GM10847 (cell line): Measurements from ENCODE around the gene SLC26A11.

ENCODE experiments used
- POLR2A ChIP-seq: IDR thresholded peaks from 2 replicates; pipeline ENCODE4 v1.6.1; 2011; ENCODE audit not compliant: insufficient read length; ENCODE audit errors: extremely low read depth

SLC26A11 gene

DNA sequence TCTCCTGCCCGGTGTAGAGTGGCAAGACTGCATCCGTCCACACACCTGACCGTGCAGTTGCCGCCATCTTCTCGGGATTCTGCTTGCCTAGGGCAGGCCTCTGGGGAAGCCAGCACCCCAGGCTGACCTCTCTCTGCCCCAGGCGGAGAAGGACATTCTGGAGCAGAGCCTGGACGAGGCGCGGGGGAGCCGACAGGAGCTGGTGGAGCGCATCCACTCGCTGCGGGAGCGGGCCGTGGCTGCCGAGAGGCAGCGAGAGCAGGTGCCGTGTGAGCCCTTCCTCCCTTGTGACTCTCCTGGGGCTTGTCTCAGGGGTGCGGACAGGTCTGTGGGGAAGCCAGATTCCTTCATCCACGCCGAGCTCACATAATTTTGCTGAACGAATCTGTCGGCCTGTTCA lies 30.6 kb upstream of the SLC26A11 start:
- TF ChIP-seq POLR2A = no peak

DNA sequence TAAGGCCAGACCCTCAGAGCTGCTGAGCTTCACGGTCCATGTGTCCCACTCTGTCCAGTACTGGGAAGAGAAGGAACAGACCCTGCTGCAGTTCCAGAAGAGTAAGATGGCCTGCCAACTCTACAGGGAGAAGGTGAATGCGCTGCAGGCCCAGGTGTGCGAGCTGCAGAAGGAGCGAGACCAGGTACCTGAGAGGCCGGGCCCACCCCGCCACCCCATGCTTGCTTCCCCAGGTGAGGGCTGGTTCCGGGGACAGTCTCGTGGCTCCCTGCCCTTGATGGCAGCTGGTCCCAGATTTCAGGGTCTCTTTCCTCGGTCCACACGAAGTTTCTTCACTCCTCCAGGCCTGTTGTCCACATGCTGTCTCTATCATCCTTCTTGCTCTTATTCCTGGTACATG lies 29.5 kb upstream of the SLC26A11 start:
- no peak for TF ChIP-seq POLR2A

DNA sequence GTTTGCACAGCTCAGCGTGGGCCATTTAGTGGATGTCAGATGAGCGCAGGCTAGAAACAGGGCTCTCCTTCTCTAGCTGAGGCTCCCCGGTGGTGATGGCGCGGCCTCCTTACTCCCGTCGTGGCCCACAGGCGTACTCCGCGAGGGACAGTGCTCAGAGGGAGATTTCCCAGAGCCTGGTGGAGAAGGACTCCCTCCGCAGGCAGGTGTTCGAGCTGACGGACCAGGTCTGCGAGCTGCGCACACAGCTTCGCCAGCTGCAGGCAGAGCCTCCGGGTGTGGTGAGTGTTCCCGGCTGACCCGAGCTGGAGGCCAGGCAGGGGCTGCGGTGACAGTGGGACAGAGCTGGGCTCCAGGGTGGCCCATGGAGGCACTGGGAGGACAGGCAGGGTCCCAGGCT lies 29.0 kb upstream of the SLC26A11 start:
- no peak for TF ChIP-seq POLR2A

DNA sequence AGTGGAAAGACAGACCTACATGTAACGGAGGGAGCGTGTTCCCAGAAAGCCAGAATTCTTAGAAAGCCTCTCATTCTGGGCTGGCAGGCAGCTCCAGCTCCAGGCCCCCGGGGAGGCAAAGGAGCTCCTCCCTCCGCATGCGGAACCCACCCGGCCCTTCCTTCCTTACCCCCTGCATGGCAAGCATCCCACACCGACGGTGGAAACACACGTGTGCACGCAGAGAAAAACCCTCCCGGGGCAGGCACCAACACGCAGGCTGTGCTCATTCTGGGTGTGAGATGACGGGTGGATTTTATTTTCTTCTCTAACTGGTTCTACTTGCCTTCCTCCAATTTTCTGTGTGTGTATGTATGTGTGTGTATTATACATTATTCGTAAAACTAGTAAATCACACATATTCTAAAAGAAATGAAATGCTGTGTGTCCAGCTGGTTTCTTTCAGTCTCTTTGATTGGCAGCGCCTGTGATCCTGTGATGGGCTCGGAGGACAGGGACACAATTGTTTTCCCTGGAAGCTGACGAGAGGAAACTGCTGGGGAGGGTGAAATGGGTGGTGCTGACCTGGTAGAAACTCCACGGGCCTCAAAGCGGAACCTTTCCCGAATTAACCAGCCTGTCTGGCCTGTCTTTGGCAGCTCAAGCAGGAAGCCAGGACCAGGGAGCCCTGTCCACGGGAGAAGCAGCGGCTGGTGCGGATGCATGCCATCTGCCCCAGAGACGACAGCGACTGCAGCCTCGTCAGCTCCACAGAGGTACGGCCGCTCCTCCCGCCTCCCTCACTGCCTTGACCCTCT lies 28.2 kb upstream of the SLC26A11 start:
- no peak for TF ChIP-seq POLR2A

DNA sequence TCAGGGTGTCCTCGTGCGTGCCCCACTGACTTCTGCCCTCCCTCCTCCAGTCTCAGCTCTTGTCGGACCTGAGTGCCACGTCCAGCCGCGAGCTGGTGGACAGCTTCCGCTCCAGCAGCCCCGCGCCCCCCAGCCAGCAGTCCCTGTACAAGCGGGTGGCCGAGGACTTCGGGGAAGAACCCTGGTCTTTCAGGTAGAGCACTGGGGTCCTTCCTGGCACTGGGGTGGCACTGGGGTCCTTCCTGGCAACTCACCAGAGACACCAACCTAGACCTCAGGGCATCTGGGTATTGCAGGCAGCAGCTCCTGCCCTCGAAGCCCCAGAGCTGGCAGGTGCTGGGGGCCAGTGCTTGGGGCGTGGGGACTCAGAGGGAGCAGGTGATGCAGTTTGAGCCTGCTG lies 25.1 kb upstream of the SLC26A11 start:
- no peak for TF ChIP-seq POLR2A

DNA sequence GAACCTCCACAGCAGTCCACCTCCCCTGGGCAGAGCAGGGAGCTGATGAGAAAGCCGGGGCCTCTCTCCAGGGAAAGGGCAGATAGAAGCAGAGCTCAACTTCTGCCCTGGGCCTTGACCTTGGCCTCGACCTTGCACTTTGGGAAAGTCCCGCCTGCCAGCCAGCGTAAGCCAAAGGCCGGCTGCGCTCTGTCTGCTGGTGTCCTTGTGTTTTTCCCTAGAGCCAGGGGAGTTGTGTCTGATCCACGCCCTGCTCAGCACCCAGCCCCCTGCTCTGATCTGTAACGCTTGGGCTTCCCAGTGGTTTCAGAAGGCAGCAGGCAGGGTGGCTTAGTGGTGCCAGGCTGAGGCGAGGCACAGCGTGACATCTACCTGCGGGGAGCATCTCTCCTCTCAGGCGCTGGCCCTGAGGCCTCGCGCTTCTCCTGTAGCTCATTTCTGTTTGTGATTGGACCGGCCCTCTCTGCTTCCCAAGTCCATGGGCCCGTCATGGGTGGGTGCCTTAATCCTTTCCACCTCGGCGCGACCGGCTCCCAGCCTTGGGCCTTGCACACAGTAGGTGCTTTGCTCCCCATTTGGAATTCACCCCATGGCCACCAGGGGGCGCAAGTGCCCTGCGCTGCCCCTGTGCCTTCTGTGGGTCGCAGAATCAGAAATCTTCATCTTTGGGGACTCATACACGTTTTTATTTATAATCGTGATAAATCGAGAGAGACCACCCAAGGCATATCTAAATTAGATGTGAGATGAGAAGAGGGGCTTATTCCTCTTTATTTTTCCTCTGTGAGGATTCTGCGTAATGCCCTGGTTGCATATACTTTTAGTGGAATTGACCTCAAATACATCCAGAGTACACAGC lies 24.3 kb upstream of the SLC26A11 start:
- TF ChIP-seq POLR2A = no peak

DNA sequence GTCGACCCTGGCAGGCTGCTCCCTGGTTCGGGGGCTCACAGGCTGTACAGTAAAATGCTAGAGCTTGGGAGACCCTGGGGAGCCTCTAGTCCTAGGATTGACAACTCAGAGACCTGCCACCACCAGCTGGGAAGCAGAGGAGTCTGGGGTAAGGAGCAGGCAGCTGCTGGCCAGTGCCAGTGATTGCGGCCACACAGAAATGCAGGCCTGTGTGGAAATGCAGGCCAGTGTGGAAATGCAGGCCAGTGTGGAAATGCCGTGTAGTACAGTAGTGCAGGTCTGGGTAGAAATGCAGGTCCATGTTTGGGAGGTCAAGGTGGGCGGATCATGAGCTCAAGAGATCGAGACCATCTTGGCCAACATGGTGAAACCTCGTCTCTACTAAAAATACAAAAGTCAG lies 23.6 kb upstream of the SLC26A11 start:
- no peak for TF ChIP-seq POLR2A

DNA sequence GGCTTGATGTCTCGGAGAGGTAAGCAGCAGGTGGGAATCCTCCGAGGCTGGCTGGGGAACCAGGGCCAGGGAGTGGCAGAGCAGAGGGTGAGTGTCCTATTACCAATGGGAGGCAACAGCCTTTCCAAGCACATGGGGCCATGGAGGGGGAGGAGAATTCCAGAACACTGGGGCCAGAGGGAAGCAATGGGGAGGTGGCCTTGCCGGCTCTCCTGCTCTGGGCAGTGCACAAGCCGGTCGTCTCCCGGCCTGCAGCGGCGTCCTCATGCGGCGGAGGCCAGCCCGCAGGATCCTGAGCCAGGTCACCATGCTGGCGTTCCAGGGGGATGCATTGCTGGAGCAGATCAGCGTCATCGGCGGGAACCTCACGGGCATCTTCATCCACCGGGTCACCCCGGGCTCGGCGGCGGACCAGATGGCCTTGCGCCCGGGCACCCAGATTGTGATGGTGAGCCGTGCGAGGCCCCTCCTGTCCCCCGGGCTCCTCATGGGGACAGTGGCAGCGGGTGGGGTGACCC lies 22.0 kb upstream of the SLC26A11 start:
- TF ChIP-seq POLR2A = no peak

DNA sequence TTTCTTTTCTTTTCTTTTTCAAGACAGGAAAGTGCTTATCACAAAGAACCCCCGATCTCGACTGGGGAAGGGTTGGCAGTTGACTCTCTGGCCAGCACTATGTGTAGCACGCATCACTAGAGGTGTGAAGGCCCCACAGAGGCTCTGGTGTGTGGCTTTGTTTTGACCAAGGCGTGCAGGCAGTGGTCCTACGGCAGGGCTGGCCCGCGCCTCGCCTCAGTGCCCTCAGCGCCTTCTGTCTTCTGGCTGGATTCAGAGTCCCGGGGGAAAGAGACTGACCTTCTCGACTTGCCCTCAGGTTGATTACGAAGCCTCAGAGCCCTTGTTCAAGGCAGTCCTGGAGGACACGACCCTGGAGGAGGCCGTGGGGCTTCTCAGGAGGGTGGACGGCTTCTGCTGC lies 18.8 kb upstream of the SLC26A11 start:
- no peak for TF ChIP-seq POLR2A

DNA sequence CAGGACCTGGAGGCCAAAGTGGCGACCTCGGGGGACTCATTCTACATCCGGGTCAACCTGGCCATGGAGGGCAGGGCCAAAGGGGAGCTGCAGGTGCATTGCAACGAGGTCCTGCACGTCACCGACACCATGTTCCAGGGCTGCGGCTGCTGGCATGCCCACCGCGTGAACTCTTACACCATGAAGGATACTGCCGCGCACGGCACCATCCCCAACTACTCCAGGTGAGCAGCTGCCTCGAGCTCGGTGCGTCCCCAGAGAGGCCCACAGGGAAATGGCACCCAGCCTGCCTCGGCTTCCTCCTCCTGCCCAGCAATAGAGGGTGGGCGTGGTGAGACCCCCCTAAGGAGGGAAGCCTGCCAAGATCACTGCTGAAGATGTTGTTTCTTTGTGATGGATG lies 18.0 kb upstream of the SLC26A11 start:
- no peak for TF ChIP-seq POLR2A

DNA sequence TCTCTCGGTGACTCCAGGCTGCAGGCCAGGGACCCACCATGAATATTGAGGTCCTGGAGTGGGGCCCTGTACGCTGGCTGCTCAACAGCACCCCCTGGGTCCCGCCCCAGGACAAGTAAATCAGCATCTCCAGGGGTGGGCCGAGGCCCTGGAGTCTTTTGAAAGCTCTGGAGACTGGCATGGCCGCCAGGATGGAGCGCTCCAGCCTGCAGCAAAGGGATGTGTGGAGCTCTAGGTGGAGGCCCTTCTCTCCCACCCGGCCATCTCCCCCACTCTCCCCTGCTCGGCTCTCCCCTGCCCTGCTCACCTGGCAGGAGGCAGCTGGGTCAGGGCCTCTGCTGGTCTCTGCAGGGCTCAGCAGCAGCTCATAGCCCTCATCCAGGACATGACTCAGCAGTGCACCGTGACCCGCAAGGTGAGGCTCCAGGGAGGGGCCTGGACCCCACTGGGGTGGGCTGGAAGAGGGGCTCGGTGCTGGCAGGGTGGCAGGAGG lies 16.7 kb upstream of the SLC26A11 start:
- no peak for TF ChIP-seq POLR2A

DNA sequence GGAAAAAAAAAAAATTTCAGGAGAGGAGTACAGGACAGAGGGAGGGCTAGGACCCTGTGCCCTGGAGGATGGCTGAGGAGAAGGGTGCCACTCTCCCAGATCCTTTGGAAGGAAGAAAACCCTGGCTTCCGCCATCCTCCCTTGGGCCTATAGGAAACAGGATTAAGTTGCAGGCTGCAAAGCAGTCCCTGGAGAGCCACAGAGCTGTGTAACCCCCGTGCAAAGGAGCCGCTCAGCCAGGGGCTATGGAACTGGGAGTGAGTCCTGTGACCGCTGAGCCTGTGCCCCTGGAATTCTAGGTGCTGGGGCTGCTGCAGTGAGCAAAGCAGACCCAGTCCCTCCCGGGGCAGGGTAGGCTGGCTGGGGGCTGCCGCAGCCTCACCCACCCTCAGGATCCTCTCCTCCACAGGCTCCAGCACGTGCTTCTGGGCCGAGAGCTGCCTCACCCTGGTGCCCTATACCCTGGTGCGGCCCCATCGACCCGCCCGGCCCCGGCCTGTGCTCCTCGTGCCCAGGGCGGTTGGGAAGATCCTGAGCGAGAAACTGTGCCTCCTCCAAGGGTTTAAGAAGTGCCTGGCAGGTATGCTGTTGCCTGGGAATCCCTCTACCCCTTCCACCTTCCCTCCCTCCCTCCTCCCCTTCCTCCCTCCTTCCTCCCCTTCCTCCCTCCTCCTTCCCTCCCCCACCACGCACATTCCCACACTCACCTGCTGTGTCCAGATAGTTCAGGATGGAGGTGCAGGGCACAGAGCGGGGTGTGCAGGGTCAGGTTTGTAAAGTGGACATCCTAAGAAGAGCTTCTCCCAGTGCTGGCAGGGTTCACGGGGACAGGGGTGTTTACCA lies 15.4 kb upstream of the SLC26A11 start:
- TF ChIP-seq POLR2A = no peak

DNA sequence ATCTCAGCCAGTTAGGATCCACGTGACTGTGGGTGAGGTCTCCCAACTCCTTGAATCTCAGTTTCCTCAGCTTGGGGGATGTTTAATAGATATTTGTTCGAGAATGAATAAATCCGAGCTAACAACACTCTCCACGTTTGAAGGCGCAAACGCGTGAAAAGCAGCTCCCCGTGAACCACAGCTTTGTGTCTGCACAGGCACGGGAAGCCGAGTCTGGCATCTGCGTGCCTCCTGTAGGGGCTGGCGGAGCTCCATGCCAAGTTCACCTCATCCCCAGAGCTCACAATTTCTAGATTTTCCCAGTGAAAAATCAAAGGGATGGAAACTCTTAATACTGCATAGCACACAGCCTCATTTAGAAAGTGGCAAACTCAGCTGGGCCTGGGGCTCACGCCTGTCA lies 14.4 kb upstream of the SLC26A11 start:
- TF ChIP-seq POLR2A = no peak

DNA sequence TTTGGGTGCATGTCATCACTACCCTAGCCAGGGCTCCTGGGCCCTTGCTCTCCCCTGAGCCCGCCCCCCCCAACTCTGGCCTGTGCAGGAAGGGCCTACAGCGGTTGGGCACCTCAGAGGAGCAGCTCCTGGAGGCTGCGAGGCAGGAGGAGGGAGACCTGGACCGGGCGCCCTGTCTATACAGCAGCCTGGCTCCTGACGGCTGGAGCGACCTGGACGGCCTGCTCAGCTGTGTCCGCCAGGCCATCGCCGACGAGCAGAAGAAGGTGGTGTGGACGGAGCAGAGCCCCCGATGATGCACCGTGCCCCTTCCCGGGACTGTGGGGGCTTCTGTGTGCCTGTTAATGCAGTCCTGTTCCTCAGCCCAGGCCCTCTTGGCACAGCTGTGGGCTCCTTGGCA lies 12.2 kb upstream of the SLC26A11 start:
- TF ChIP-seq POLR2A = no peak

DNA sequence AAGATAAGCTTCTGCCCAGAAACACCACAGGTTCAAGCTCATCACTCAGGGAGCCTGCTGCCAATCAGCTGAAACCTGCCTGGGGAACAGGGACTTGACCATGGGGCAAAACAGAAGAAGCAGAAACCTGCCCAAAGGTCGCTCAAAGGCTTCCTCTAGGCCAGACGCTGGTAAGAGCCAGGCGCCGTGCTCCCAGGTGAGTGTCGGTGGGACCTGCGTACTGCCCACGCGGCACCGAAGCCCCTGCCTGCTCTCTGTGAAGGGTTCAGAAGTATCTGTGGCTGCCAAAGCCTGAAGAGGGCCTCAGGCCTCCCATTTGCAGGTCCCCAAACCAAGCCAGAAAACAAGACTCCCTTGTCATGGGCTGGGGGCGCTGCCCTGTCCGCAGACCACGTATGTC lies 10.5 kb upstream of the SLC26A11 start:
- no peak for TF ChIP-seq POLR2A
